HepG2 (cell line): ENCODE results near the gene KLF18. TPM values are rescaled to one million over a fixed set of nuclear protein-coding genes. Genes with fewer than 3 reads are reported as not detected.

ENCODE experiments used
- ATAC-seq: fragments of 200-7000 bp; cut with Tn5 transposase; 3 replicates; pipeline ENCODE4 v1.9.1; 2020; ENCODE audit warnings: mild to moderate bottlenecking, moderate library complexity
- BruUV-seq: library from RNA; stranded (reverse); fragments of 400-500 nt; replicated peaks from 2 replicates; lab custom pipeline; 2021; lab: Mats Ljungman, UMichigan
- CTCF ChIA-PET: fragments of 300-600 bp; formaldehyde crosslinking; extraction: SDS; loops from one replicate; lab custom pipeline; 2021; ENCODE audit warnings: low total read pairs, inconsistent platforms, low intra/inter-chr PET ratio; lab: Yijun Ruan, JAX
- POLR2A ChIA-PET: fragments of 350-600 bp; sonication (Branson Sonifier 250); formaldehyde crosslinking; loops from one replicate; lab custom pipeline; 2020; ENCODE audit warnings: antibody characterized with exemption, inconsistent platforms; lab: Yijun Ruan, JAX
- DNase-seq: peaks from one replicate; pipeline ENCODE4 v3.0.0-alpha.2; 2015; ENCODE audit warnings: low spot score
- FAIRE-seq: peaks from 3 replicates; lab custom pipeline; 2011; peaks lifted over from hg19 to GRCh38; lab: Jason Lieb, UNC
- H2AFZ ChIP-seq: one replicate; pipeline ENCODE4 v1.6.1; 2011; ENCODE audit warnings: low read length, inconsistent platforms
- H3K27ac ChIP-seq: fragments of 300-600 bp; 3 replicates; pipeline ENCODE4 v1.8.0; 2011; ENCODE audit warnings: mixed run types, mild to moderate bottlenecking, mixed read lengths, low read length, inconsistent platforms; ENCODE audit not compliant: insufficient read depth; ENCODE audit errors: extremely low read length
- H3K27me3 ChIP-seq, 2 experiments: fragments of 200-600 bp in 1 of 2; 2 replicates in 1 of 2; 3 replicates in 1 of 2; pipeline versions ENCODE4 v1.6.0 to v1.8.0; 2011; ENCODE audit warnings: low read length in 2 of 2, mild to moderate bottlenecking in 2 of 2, moderate library complexity in 2 of 2, inconsistent platforms in 1 of 2; ENCODE audit not compliant: insufficient read depth in 2 of 2, control insufficient read depth in 1 of 2
- H3K36me3 ChIP-seq, 2 experiments: fragments of 200-600 bp in 1 of 2; replicated peaks in 1 of 2; 2 replicates in 1 of 2; 3 replicates in 1 of 2; pipeline versions ENCODE4 v1.5.1 to v1.8.0; 2011; ENCODE audit warnings: low read length in 2 of 2, inconsistent platforms in 1 of 2; ENCODE audit not compliant: insufficient read depth in 2 of 2, control insufficient read depth in 1 of 2
- H3K4me1 ChIP-seq: 2 replicates; pipeline ENCODE4 v1.5.1; 2012; ENCODE audit warnings: low read length, inconsistent platforms; ENCODE audit not compliant: insufficient read depth
- H3K4me2 ChIP-seq: 2 replicates; pipeline ENCODE4 v1.6.0; 2011; ENCODE audit warnings: low read depth, low read length, inconsistent platforms
- H3K4me3 ChIP-seq, 3 experiments: fragments of 200-600 bp in 1 of 3; sonication (generic), shearing (Covaris generic) in 1 of 3; replicated peaks in 1 of 3; 2 replicates each; pipeline ENCODE4 v1.5.1; 2011 to 2016; ENCODE audit warnings: low read length in 3 of 3, inconsistent platforms in 2 of 3, low read depth in 2 of 3, mild to moderate bottlenecking in 2 of 3, control low read depth in 1 of 3, mixed read lengths in 1 of 3; ENCODE audit not compliant: insufficient read depth in 1 of 3
- H3K79me2 ChIP-seq: one replicate; pipeline ENCODE4 v1.6.1; 2011; ENCODE audit warnings: low read length, inconsistent platforms; ENCODE audit not compliant: insufficient read depth
- H3K9ac ChIP-seq: 2 replicates; pipeline ENCODE4 v1.6.0; 2011; ENCODE audit warnings: mild to moderate bottlenecking, low read depth, low read length, inconsistent platforms; ENCODE audit not compliant: insufficient read depth
- H3K9me3 ChIP-seq: 2 replicates; pipeline ENCODE4 v1.5.1; 2012; ENCODE audit warnings: mild to moderate bottlenecking, low read length
- H4K20me1 ChIP-seq: 2 replicates; pipeline ENCODE4 v1.6.0; 2011; ENCODE audit warnings: inconsistent platforms, mild to moderate bottlenecking, low read length, moderate library complexity; ENCODE audit not compliant: insufficient read depth
- MNT ChIP-seq: fragments of 450-650 bp; IDR thresholded peaks from 2 replicates; pipeline ENCODE4 v1.6.1; 2016
- MYC ChIP-seq: sonication (generic); formaldehyde crosslinking; IDR thresholded peaks from 2 replicates; pipeline ENCODE4 v1.9.0; 2021; ENCODE audit warnings: missing genetic modification reagents, borderline replicate concordance
- RFX5 ChIP-seq: IDR thresholded peaks from 2 replicates; pipeline ENCODE4 v1.6.1; 2011; ENCODE audit warnings: low read depth, low read length, improper control_type of control experiment
- TBX2 ChIP-seq: sonication (generic); formaldehyde crosslinking; IDR thresholded peaks from 2 replicates; pipeline ENCODE4 v1.5.0; 2020; ENCODE audit warnings: missing genetic modification reagents, mild to moderate bottlenecking, borderline replicate concordance
- ZFP82 ChIP-seq: sonication (generic); formaldehyde crosslinking; IDR thresholded peaks from 2 replicates; pipeline ENCODE4 v1.5.1; 2020; ENCODE audit warnings: mild to moderate bottlenecking, missing genetic modification reagents, borderline replicate concordance
- ZNF136 ChIP-seq: sonication (generic); formaldehyde crosslinking; IDR thresholded peaks from 2 replicates; pipeline ENCODE4 v1.8.1; 2022; ENCODE audit warnings: low read depth, mild to moderate bottlenecking, moderate library complexity, missing genetic modification reagents
- ZSCAN25 ChIP-seq: sonication (generic); formaldehyde crosslinking; IDR thresholded peaks from 2 replicates; pipeline ENCODE4 v1.8.0; 2022; ENCODE audit warnings: mild to moderate bottlenecking, missing genetic modification reagents
- WGBS: methylation state at CpG from one replicate; pipeline ENCODE4 v1.1.6; 2017; ENCODE audit warnings: low lambda C conversion rate; 5-methylcytosine and 5-hydroxymethylcytosine counted together
- in situ Hi-C: cut with HindIII; loops from 2 replicates; pipeline ENCODE4 v1.10.0; 2017; ENCODE audit warnings: low pct_unique_long_range_greater_than_20kb; ENCODE audit not compliant: extremely low pct_ligation_motif_present
- intact Hi-C: fragments of 100-400 bp; cut with micrococcal nuclease; formaldehyde crosslinking; loops from one replicate; pipeline ENCODE4 v1.10.0; 2022; ENCODE audit not compliant: unreplicated experiment
- polyA plus RNA-seq, 8 experiments: library from polyadenylated mRNA; depleted of rRNA in 3 of 8; stranded (reverse) in 7 of 8; unstranded in 1 of 8; fragments of >200 nt; fragmentation: Illumina TruSeq in 4 of 8; extraction: Trizol in 4 of 8; gene quantifications; 2 replicates each; pipeline versions ENCODE4 v1.2.1 to v1.2.3, GENCODE V29; 2011 to 2016; ENCODE audit warnings: low read depth in 4 of 8, missing spikeins in 1 of 8, mixed read lengths in 1 of 8; ENCODE audit not compliant: insufficient read depth in 1 of 8
- total RNA-seq, 5 experiments: library from RNA; depleted of rRNA; stranded (reverse); fragments of >200 nt; fragmentation: Illumina TruSeq; extraction: Trizol; gene quantifications; 2 replicates each; pipeline ENCODE4 v1.2.3, GENCODE V29; 2016; ENCODE audit warnings: low read depth in 1 of 5
- TF ChIP-seq, protein P1 (sequence below): sonication (generic); formaldehyde crosslinking; IDR thresholded peaks from 2 replicates; pipeline ENCODE4 v1.9.0; 2021; ENCODE audit warnings: missing genetic modification reagents, borderline replicate concordance
- TF ChIP-seq, protein P2 (sequence below): sonication (generic); formaldehyde crosslinking; IDR thresholded peaks from 2 replicates; pipeline ENCODE4 v1.8.1; 2023; ENCODE audit warnings: missing genetic modification reagents, inconsistent platforms, borderline replicate concordance

Gene KLF18
- total and polyA plus RNA-seq, 2 of the 13 experiments (the other 11 are each of a cell fraction or from before 2014, with no cell fraction given), result not detected

DNA sequence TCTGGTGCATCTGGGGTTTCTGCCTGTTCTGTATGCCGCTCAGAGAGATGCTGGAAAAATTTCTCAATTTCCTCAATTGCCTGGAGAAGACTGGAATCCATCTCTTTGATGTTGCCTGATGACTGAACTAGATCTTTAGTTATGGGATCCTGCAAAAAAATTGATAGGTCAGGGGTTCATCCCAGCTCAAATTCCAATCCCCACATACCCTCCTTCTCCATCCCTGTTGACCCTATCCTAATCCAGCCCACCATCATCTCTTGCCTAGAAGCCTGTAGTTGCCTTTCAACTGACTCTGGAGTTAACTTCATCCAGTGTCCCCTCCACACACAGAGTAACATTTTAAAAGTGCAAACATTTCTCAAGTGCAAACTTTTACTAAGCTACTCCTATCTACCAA, at the start of gene KLF18 (continued):
- TF ChIP-seq, protein P1, sequence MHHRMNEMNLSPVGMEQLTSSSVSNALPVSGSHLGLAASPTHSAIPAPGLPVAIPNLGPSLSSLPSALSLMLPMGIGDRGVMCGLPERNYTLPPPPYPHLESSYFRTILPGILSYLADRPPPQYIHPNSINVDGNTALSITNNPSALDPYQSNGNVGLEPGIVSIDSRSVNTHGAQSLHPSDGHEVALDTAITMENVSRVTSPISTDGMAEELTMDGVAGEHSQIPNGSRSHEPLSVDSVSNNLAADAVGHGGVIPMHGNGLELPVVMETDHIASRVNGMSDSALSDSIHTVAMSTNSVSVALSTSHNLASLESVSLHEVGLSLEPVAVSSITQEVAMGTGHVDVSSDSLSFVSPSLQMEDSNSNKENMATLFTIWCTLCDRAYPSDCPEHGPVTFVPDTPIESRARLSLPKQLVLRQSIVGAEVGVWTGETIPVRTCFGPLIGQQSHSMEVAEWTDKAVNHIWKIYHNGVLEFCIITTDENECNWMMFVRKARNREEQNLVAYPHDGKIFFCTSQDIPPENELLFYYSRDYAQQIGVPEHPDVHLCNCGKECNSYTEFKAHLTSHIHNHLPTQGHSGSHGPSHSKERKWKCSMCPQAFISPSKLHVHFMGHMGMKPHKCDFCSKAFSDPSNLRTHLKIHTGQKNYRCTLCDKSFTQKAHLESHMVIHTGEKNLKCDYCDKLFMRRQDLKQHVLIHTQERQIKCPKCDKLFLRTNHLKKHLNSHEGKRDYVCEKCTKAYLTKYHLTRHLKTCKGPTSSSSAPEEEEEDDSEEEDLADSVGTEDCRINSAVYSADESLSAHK (CRISPR knock-in tag), result no peak
- TF ChIP-seq ZSCAN25 (no peak), MYC (CRISPR knock-in tag) (no peak), ZFP82 (CRISPR knock-in tag) (no peak), TBX2 (no peak), MNT (no peak), RFX5 (no peak)
- TF ChIP-seq, protein P2, sequence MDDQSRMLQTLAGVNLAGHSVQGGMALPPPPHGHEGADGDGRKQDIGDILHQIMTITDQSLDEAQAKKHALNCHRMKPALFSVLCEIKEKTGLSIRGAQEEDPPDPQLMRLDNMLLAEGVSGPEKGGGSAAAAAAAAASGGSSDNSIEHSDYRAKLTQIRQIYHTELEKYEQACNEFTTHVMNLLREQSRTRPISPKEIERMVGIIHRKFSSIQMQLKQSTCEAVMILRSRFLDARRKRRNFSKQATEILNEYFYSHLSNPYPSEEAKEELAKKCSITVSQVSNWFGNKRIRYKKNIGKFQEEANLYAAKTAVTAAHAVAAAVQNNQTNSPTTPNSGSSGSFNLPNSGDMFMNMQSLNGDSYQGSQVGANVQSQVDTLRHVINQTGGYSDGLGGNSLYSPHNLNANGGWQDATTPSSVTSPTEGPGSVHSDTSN (CRISPR knock-in tag), result no peak

DNA sequence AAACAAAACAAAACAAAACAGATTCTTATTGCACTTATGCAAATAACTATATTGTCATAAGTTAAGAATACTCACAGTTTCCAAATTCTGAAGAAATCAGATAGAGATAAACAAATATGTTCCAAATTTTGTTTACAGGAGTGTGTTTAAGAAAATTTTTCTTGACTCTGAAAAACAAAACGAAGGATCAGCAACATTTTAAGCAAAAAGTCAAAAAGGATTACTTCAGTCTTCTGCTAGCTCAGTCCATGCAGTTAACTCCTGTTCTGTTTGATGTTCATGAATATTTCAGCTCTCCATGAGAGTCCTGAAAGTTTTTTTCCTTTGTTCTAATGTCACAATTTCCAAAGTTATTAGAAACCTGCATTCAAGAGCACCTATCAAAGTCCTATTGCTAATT, 33.2 kb upstream of the KLF18 start:
- no TSS peak for BruUV-seq
- H3K4me1 ChIP-seq, result no peaks in the 10 kb centered on the region
- POLR2A ChIA-PET, result no interaction called here
- no peaks in the 10 kb centered on the region for H4K20me1 ChIP-seq
- no peak overlapping the region for H3K27ac ChIP-seq
- H3K9me3 ChIP-seq, result 0 out of 2 replicates have a peak, but pooled peaks cover 6% of the 10 kb centered on the region
- TF ChIP-seq ZNF136 (CRISPR knock-in tag), result no peak
- H3K9ac ChIP-seq, result no peak overlapping the region
- no peaks in the 10 kb centered on the region for H3K79me2 ChIP-seq
- H3K36me3 ChIP-seq, result no peaks in the 10 kb centered on the region
- no peak overlapping the region for H3K4me3 ChIP-seq
- no peak overlapping the region for H2AFZ ChIP-seq
- H3K4me2 ChIP-seq, result no peak overlapping the region
- CTCF ChIA-PET, result no interaction called here
- peaks cover 0 to 23% of the 10 kb centered on the region in 2 experiments; a peak in 2 of 5 replicates for H3K27me3 ChIP-seq
- intact Hi-C loops, result no loop called here
- 0% methylated on average over 1 of the region's 1 CpG for WGBS
- DNase-seq, result no peak
- ATAC-seq, result no peak
- in situ Hi-C loops, result no loop called here
- no peak for FAIRE-seq
